Liver (tissue), 3 donors: ENCODE results near the gene EFNA3.

Experiments used
- CTCF ChIP-seq: fragments of 150-350 bp; IDR thresholded peaks from 2 replicates; pipeline ENCODE4 v1.5.1; 2017; ENCODE audit warnings: improper control_type of control experiment, low read depth, low read length; ENCODE audit not compliant: missing input control
- FOXA1 ChIP-seq: IDR thresholded peaks from 2 replicates; pipeline ENCODE4 v1.6.1; 2016; ENCODE audit warnings: antibody characterized with exemption
- HNF4G ChIP-seq: IDR thresholded peaks from 2 replicates; pipeline ENCODE4 v1.6.1; 2016; ENCODE audit warnings: antibody characterized with exemption
- JUND ChIP-seq, 2 donors: IDR thresholded peaks; 2 replicates each; pipeline ENCODE4 v1.6.1; 2016; ENCODE audit warnings: antibody characterized with exemption in 2 of 2
- MAX ChIP-seq: IDR thresholded peaks from 2 replicates; pipeline ENCODE4 v1.6.1; 2016; ENCODE audit warnings: antibody characterized with exemption
- REST ChIP-seq: IDR thresholded peaks from 2 replicates; pipeline ENCODE4 v1.6.1; 2016; ENCODE audit warnings: antibody characterized with exemption, mild to moderate bottlenecking
- TAF1 ChIP-seq: conservative IDR thresholded peaks from 2 replicates; pipeline ENCODE4 v1.6.1; 2016; ENCODE audit warnings: antibody characterized with exemption, mild to moderate bottlenecking
- YY1 ChIP-seq: IDR thresholded peaks from 2 replicates; pipeline ENCODE4 v1.6.1; 2016; ENCODE audit warnings: antibody characterized with exemption, mild to moderate bottlenecking
- ZBTB33 ChIP-seq: IDR thresholded peaks from 2 replicates; pipeline ENCODE4 v1.6.1; 2016; ENCODE audit warnings: antibody characterized with exemption
- donor health status: healthy.
- donor health status: healthy.

- no peak for TF ChIP-seq CTCF
- TF ChIP-seq REST, result peak; percentile 52
- TF ChIP-seq TAF1, result peak; percentile 33
- TF ChIP-seq YY1, result peak; percentile 28
- no peak for TF ChIP-seq JUND (IDR thresholded peaks at IDR 0.05)
- no peak for TF ChIP-seq ZBTB33
- TF ChIP-seq HNF4G, result peak; percentile 93
- no peak for TF ChIP-seq MAX
- no peak for TF ChIP-seq FOXA1
These were observed 50.3 kb downstream of the EFNA3 start for GRCh38 chr1:155128755-155129473.
